Neuronal stem cell (in vitro differentiated cells): ENCODE data around the gene USP17L26.

Experiments used
- DNase-seq: peaks from one replicate; pipeline ENCODE4 v3.0.0-alpha.2; 2013; ENCODE audit warnings: low spot score
- H2AFZ ChIP-seq: one replicate; pipeline ENCODE4 v1.6.1; 2013; ENCODE audit warnings: mild to moderate bottlenecking, low read length, inconsistent platforms
- H2AK5ac ChIP-seq: 2 replicates; pipeline ENCODE4 v1.6.1; 2013; ENCODE audit warnings: low read depth, mild to moderate bottlenecking, inconsistent platforms, low read length, moderate library complexity, mixed read lengths
- H2BK120ac ChIP-seq: 2 replicates; pipeline ENCODE4 v1.6.1; 2013; ENCODE audit warnings: low read depth, mild to moderate bottlenecking, inconsistent platforms, low read length, moderate library complexity, mixed read lengths
- H2BK12ac ChIP-seq: one replicate; pipeline ENCODE4 v1.6.1; 2013; ENCODE audit warnings: low read length, inconsistent platforms
- H2BK15ac ChIP-seq: 2 replicates; pipeline ENCODE4 v1.6.1; 2013; ENCODE audit warnings: mild to moderate bottlenecking, low read length, inconsistent platforms, mixed read lengths
- H2BK5ac ChIP-seq: one replicate; pipeline ENCODE4 v1.6.1; 2013; ENCODE audit warnings: inconsistent platforms, mild to moderate bottlenecking, low read length, moderate library complexity
- H3K14ac ChIP-seq: one replicate; pipeline ENCODE4 v1.6.1; 2013; ENCODE audit warnings: low read length, inconsistent platforms
- H3K18ac ChIP-seq: 2 replicates; pipeline ENCODE4 v1.6.1; 2013; ENCODE audit warnings: low read length, inconsistent platforms
- H3K23ac ChIP-seq: 2 replicates; pipeline ENCODE4 v1.6.1; 2013; ENCODE audit warnings: low read depth, mild to moderate bottlenecking, mixed read lengths, low read length, inconsistent platforms; ENCODE audit not compliant: poor library complexity
- H3K27ac ChIP-seq: replicated peaks from 3 replicates; pipeline ENCODE4 v1.5.1; 2013; ENCODE audit warnings: low read length, inconsistent platforms
- H3K27me3 ChIP-seq, 3 experiments: 2 replicates each; pipeline ENCODE4 v1.6.1; 2013; ENCODE audit warnings: low read length in 3 of 3, mild to moderate bottlenecking in 2 of 3, inconsistent platforms in 1 of 3, low read depth in 1 of 3, mixed read lengths in 1 of 3, moderate library complexity in 1 of 3; ENCODE audit not compliant: control insufficient read depth in 3 of 3, insufficient read depth in 3 of 3
- H3K36me3 ChIP-seq, 2 donors: replicated peaks in 1 of 2; 2 replicates each; pipeline ENCODE4 v1.6.1; 2013; ENCODE audit warnings: low read length in 2 of 2; ENCODE audit not compliant: control insufficient read depth in 2 of 2, insufficient read depth in 2 of 2
- H3K4ac ChIP-seq: 2 replicates; pipeline ENCODE4 v1.6.1; 2013; ENCODE audit warnings: inconsistent platforms, mild to moderate bottlenecking, low read length, moderate library complexity
- H3K4me1 ChIP-seq, 2 donors: 1 replicate in 1 of 2; 2 replicates in 1 of 2; pipeline ENCODE4 v1.6.1; 2013; ENCODE audit warnings: low read length in 2 of 2, low read depth in 1 of 2; ENCODE audit not compliant: control insufficient read depth in 2 of 2, insufficient read depth in 1 of 2
- H3K4me2 ChIP-seq: one replicate; pipeline ENCODE4 v1.6.1; 2013; ENCODE audit warnings: mild to moderate bottlenecking, low read length, inconsistent platforms; ENCODE audit not compliant: insufficient read depth, poor library complexity, severe bottlenecking
- H3K4me3 ChIP-seq, 2 donors: 2 replicates each; pipeline ENCODE4 v1.5.1; 2013; ENCODE audit warnings: low read length in 2 of 2, mild to moderate bottlenecking in 2 of 2, inconsistent platforms in 1 of 2, moderate library complexity in 1 of 2
- H3K79me1 ChIP-seq: one replicate; pipeline ENCODE4 v1.6.1; 2013; ENCODE audit warnings: low read depth, mild to moderate bottlenecking, inconsistent platforms, low read length, moderate library complexity
- H3K9ac ChIP-seq: one replicate; pipeline ENCODE4 v1.6.1; 2013; ENCODE audit warnings: mild to moderate bottlenecking, low read depth, low read length, inconsistent platforms; ENCODE audit not compliant: poor library complexity
- H3K9me3 ChIP-seq, 2 donors: replicated peaks in 1 of 2; 2 replicates each; pipeline versions ENCODE3 to v1.6.1; 2013; ENCODE audit warnings: low read length in 2 of 2, mild to moderate bottlenecking in 2 of 2, inconsistent platforms in 1 of 2, low read depth in 1 of 2, mixed read lengths in 1 of 2, moderate library complexity in 1 of 2; ENCODE audit not compliant: control insufficient read depth in 2 of 2, insufficient read depth in 1 of 2
- H4K8ac ChIP-seq: one replicate; pipeline ENCODE4 v1.6.1; 2013; ENCODE audit warnings: low read depth, mild to moderate bottlenecking, inconsistent platforms, low read length, moderate library complexity
- H4K91ac ChIP-seq: one replicate; pipeline ENCODE4 v1.6.1; 2013; ENCODE audit warnings: low read length, low read depth, mild to moderate bottlenecking, inconsistent platforms; ENCODE audit not compliant: poor library complexity
- WGBS, 2 donors: extraction: QIAGEN DNeasy Blood & Tissue Kit; methylation state at CpG; one replicate each; pipeline ENCODE4 v1.1.7; 2013; ENCODE audit warnings: missing lambda C conversion rate in 2 of 2, mixed read lengths in 1 of 2; ENCODE audit not compliant: insufficient read length in 2 of 2, insufficient replicate concordance in 1 of 2; ENCODE audit errors: extremely low coverage in 2 of 2; 5-methylcytosine and 5-hydroxymethylcytosine counted together

The USP17L26 gene

GRCh38 chr4:9384126-9384525 lies 49.7 kb downstream of the USP17L26 start:
- no peaks in the 10 kb centered on the region for H3K79me1 ChIP-seq
- no CpG with 5 or more reads among the region's 1 CpG for WGBS, 2 donors

More at GRCh38 chr4:9384126-9384525, 49.7 kb downstream of the USP17L26 start:
- Histone ChIP-seq H3K9me3 (no peaks in the 10 kb centered on the region), H3K4me3 (no peak overlapping the region), H2BK5ac (no peak overlapping the region), H2BK120ac (no peak overlapping the region), H3K9ac (no peak overlapping the region), H2BK15ac (no peak overlapping the region), H3K4me1 (no peaks in the 10 kb centered on the region), H2BK12ac (no peak overlapping the region), H2AK5ac (no peak overlapping the region), H3K27ac (no peak overlapping the region), H3K27me3 (no peaks in the 10 kb centered on the region), H2AFZ (no peak overlapping the region), H3K14ac (no peak overlapping the region), H3K4me2 (no peak overlapping the region), H3K4ac (no peak overlapping the region), H3K18ac (no peak overlapping the region), H4K91ac (no peak overlapping the region), H4K8ac (no peak overlapping the region), H3K36me3 (no peaks in the 10 kb centered on the region), H3K23ac (no peak overlapping the region)
- no peak for DNase-seq
